ENCODE data around the gene C19orf73.

The C19orf73 gene

GRCh38 chr19:49119411-49120324 is 725 bp upstream of the C19orf73 start, which contains the start of gene PPFIA3:
Gene PPFIA3 (plus strand): TSS chr19:49119544. CDS start chr19:49127874, 8,330 bp downstream.
- Mint-ChIP-seq H3K9me3 (no peaks in the 10 kb centered on the region), H3K36me3 (ENCODE audit: low read depth) (no peaks in the 10 kb centered on the region), H3K4me1 (ENCODE audit: low read depth) (peaks cover 20% of the 10 kb centered on the region), H3K27ac (peak within 1 kb of the TSS; percentile 87), H3K27me3 (ENCODE audit: low read depth) (peaks cover 20% of the 10 kb centered on the region), H3K4me3 (peak within 1 kb of the TSS; percentile 84)

DNA sequence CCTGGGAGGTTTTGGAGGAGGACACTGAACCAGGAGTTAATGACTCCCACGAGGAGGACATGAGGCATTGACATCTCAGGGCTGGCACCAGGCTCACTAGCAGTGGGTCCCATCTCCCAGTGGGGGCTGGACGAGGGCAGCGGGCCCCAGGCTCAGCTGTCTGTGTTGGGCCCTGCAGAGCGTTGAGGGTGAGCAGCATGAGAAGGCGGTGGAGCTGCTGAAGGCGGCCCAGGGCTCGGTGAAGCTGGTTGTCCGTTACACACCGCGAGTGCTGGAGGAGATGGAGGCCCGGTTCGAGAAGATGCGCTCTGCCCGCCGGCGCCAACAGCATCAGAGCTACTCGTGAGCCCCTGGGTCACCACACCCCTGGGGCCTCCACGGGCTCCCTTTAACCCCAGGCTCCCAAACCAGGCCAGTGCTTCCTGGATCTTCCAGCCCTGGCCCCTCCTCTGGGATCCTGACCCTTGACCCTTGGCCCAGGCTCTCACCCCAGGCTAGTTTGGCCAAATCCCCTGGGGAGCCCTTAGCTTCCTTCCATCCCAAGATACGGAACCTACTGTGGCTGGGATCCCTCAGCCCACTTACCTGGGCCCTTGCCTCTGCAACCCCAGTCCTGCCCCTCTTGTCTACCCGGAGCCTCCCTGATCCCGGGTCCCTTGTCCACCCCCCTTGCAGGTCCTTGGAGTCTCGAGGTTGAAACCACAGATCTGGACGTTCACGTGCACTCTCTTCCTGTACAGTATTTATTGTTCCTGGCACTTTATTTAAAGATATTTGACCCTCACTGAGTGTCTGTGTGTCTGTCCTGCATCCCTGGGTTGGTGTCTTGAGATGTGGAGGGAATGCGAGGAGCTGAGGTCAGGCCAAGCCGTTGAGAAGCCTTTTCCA is 1.0 kb downstream of the C19orf73 start:
- Mint-ChIP-seq H3K27me3 (ENCODE audit: low read depth) (peaks cover 15% of the 10 kb centered on the region), H3K4me3 (peak overlapping the region; percentile 84), H3K9me3 (no peaks in the 10 kb centered on the region), H3K4me1 (ENCODE audit: low read depth) (peaks cover 28% of the 10 kb centered on the region), H3K27ac (peak overlapping the region; percentile 87), H3K36me3 (ENCODE audit: low read depth) (no peaks in the 10 kb centered on the region)

GRCh38 chr19:49116544-49116943 is 2.4 kb downstream of the C19orf73 start:
- no peaks in the 10 kb centered on the region for H3K9me3 Mint-ChIP-seq
- H3K4me3 Mint-ChIP-seq = peak overlapping the region; percentile 51
- H3K27ac Mint-ChIP-seq = no peak overlapping the region
- peaks cover 28% of the 10 kb centered on the region for H3K4me1 Mint-ChIP-seq (ENCODE audit: low read depth)
- H3K36me3 Mint-ChIP-seq (ENCODE audit: low read depth) = no peaks in the 10 kb centered on the region
- peaks cover 10% of the 10 kb centered on the region for H3K27me3 Mint-ChIP-seq (ENCODE audit: low read depth)

DNA sequence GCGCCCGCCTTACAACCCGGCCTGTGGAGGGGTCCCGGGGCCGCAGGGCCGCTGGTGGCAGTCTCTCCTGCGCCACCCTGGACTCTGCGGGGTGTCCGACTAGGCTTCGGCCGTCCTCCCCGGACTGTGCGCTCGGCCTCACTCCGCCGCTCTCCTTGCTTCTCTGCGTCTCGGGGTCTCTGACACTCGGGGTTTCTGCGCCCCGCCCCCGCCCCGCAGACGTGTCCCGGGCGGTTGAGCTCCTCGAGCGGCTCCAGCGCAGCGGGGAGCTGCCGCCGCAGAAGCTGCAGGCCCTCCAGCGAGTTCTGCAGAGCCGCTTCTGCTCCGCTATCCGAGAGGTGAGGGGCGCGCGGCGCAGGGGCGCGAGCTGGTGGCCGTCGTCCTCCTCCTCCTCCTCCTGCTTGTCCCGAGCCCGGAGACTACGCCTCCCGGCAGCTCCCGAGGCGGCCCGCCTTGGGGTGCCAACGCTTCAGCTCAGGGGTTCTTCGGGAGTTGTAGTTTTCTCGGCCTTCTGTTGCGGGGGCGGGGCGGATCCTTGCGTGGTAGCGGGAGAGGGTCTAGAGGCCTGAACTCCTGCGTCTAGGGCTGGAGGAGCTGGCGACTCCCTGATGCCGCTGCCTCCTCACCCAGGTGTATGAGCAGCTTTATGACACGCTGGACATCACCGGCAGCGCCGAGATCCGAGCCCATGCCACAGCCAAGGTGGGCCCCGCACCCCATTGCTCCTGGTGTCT is 4.1 kb downstream of the C19orf73 start:
- H3K27me3 Mint-ChIP-seq (ENCODE audit: low read depth) = no peaks in the 10 kb centered on the region
- H3K36me3 Mint-ChIP-seq (ENCODE audit: low read depth) = no peaks in the 10 kb centered on the region
- peak overlapping the region; percentile 81 for H3K4me3 Mint-ChIP-seq
- H3K27ac Mint-ChIP-seq = no peak overlapping the region
- no peaks in the 10 kb centered on the region for H3K9me3 Mint-ChIP-seq
- peaks cover 20% of the 10 kb centered on the region for H3K4me1 Mint-ChIP-seq (ENCODE audit: low read depth)

GRCh38 chr19:49113762-49114629 is 4.9 kb downstream of the C19orf73 start, which contains the start of gene LIN7B:
Gene LIN7B (plus strand): TSS chr19:49114370. CDS start chr19:49114405, 35 bp downstream.
- Mint-ChIP-seq H3K9me3 (no peaks in the 10 kb centered on the region), H3K4me1 (ENCODE audit: low read depth) (peaks cover 20% of the 10 kb centered on the region), H3K27me3 (ENCODE audit: low read depth) (no peaks in the 10 kb centered on the region), H3K27ac (peak within 1 kb of the TSS; percentile 36), H3K36me3 (ENCODE audit: low read depth) (peaks cover 4% of the 10 kb centered on the region), H3K4me3 (peak within 1 kb of the TSS; percentile 83)

DNA sequence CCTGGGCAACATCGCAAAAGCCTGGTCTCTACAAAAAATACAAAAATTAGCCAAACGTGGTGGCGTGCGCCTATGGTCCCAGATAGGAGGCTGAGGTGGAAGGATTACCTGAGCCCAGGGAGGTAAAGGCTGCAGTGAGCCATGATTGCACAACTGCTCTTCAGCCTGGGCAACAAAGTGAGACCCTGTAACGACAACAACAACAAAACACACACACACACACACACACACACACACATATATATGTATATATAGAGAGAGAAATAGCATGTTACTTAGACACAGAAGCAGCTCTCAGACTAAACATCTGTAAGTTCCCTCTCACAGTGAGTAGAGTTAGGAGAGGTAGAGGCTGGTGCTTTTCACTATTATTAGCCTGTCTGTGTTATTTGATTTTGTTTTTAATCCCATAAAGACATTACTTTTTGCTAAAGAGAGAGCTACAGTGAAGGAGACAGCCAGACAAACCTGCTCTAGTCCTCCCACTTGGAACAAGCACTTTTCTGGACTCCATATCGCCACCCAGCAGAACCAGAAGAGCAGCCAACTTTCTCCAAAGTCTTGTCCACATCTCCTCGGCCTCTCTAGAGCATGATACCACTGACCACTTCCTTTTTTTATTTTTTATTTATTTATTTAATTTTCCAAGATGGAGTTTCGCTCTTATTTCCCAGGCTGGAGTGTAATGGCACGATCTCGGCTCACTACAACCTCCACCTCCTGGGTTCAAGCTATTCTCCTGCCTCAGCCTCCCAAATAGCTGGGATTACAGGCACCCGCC is 7.5 kb downstream of the C19orf73 start:
- no peaks in the 10 kb centered on the region for H3K9me3 Mint-ChIP-seq
- H3K4me1 Mint-ChIP-seq (ENCODE audit: low read depth) = peaks cover 18% of the 10 kb centered on the region
- H3K4me3 Mint-ChIP-seq = no peak overlapping the region
- H3K36me3 Mint-ChIP-seq (ENCODE audit: low read depth) = peaks cover 20% of the 10 kb centered on the region
- H3K27ac Mint-ChIP-seq = no peak overlapping the region
- no peaks in the 10 kb centered on the region for H3K27me3 Mint-ChIP-seq (ENCODE audit: low read depth)

DNA sequence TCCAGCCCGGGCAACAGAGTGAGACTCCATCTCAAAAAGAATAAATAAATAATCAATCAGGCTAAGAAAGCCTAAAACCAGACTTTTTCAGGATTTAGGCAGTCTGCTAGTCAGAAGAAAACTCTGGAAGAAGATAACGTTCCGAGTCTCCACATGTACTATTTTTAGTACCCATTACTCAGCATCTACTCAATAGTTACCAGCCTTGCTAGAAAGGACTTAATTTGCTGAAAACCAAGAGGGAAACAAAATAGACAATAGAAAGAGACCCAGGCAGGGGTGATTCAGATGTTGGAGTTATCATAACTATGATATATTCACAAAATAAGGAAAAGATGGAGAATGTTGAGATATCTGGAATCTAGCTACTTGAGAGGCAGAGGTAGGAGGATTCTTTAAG is 8.4 kb downstream of the C19orf73 start:
- Mint-ChIP-seq H3K4me1 (ENCODE audit: low read depth) (peaks cover 19% of the 10 kb centered on the region), H3K4me3 (no peak overlapping the region), H3K9me3 (no peaks in the 10 kb centered on the region), H3K36me3 (ENCODE audit: low read depth) (peaks cover 20% of the 10 kb centered on the region), H3K27ac (no peak overlapping the region), H3K27me3 (ENCODE audit: low read depth) (no peaks in the 10 kb centered on the region)

- Mint-ChIP-seq H3K27ac (no peak overlapping the region), H3K36me3 (ENCODE audit: low read depth) (peaks cover 27% of the 10 kb centered on the region), H3K9me3 (no peaks in the 10 kb centered on the region), H3K4me1 (ENCODE audit: low read depth) (peaks cover 19% of the 10 kb centered on the region), H3K27me3 (ENCODE audit: low read depth) (no peaks in the 10 kb centered on the region), H3K4me3 (no peak overlapping the region)
Observed at GRCh38 chr19:49109569-49110233, 9.2 kb downstream of the C19orf73 start.

- peaks cover 19% of the 10 kb centered on the region for H3K4me1 Mint-ChIP-seq (ENCODE audit: low read depth)
- H3K4me3 Mint-ChIP-seq = no peak overlapping the region
- H3K9me3 Mint-ChIP-seq = no peaks in the 10 kb centered on the region
- no peaks in the 10 kb centered on the region for H3K27me3 Mint-ChIP-seq (ENCODE audit: low read depth)
- H3K36me3 Mint-ChIP-seq (ENCODE audit: low read depth) = peaks cover 28% of the 10 kb centered on the region
- no peak overlapping the region for H3K27ac Mint-ChIP-seq
Observed at GRCh38 chr19:49109051-49109450, 9.9 kb downstream of the C19orf73 start.

DNA sequence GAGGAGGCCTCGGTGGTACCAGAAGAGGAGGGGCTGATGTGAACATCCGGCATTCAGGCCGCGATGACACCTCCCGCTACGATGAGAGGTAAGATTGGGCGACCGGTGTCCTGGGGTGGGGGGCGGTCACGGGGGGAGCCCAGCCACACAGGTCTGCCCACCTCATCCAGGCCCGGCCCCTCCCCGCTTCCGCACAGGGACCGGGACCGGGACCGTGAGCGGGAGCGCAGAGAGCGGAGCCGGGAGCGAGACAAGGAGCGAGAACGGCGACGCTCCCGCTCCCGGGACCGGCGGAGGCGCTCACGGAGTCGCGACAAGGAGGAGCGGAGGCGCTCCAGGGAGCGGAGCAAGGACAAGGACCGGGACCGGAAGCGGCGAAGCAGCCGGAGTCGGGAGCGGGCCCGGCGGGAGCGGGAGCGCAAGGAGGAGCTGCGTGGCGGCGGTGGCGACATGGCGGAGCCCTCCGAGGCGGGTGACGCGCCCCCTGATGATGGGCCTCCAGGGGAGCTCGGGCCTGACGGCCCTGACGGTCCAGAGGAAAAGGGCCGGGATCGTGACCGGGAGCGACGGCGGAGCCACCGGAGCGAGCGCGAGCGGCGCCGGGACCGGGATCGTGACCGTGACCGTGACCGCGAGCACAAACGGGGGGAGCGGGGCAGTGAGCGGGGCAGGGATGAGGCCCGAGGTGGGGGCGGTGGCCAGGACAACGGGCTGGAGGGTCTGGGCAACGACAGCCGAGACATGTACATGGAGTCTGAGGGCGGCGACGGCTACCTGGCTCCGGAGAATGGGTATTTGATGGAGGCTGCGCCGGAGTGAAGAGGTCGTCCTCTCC is 11.1 kb downstream of the C19orf73 start:
- Mint-ChIP-seq H3K36me3 (ENCODE audit: low read depth) (peaks cover 28% of the 10 kb centered on the region), H3K27ac (no peak overlapping the region), H3K4me1 (ENCODE audit: low read depth) (peaks cover 12% of the 10 kb centered on the region), H3K4me3 (no peak overlapping the region), H3K9me3 (no peaks in the 10 kb centered on the region), H3K27me3 (ENCODE audit: low read depth) (no peaks in the 10 kb centered on the region)

DNA sequence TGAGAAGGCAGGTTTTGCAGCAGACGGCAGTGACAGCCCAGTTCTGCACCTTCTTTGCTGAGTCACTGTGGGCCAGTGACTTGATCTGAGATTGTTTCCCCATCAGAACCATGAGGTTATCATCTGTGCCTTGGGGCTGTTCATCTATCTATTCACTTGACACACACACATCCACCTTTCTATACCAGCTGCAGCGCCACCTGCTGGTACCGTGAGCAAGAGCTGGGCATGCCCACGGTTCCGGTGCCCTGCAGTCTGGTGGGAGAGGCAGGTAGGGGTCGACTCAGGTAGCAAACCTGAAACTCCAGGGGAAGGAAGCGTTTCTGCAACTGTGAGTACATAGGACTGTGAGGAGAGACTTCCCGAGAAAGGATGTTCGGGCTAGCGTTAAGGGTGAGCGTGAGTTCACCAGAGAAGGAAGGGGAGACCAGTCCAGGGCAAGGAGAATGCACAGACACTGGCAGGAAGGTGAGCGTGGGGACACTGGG is 12.3 kb downstream of the C19orf73 start:
- no peaks in the 10 kb centered on the region for H3K9me3 Mint-ChIP-seq
- no peak overlapping the region for H3K4me3 Mint-ChIP-seq
- H3K36me3 Mint-ChIP-seq (ENCODE audit: low read depth) = peaks cover 30% of the 10 kb centered on the region
- peak overlapping the region; percentile 61 for H3K27ac Mint-ChIP-seq
- peaks cover 12% of the 10 kb centered on the region for H3K4me1 Mint-ChIP-seq (ENCODE audit: low read depth)
- no peaks in the 10 kb centered on the region for H3K27me3 Mint-ChIP-seq (ENCODE audit: low read depth)
